ENCODE results near the gene CD300LG.
"Not testable (repeated sequence)": the region's sequence is repeated elsewhere in the genome, so short reads cannot be mapped to it uniquely, and the experiment has no call there.

Gene CD300LG

GRCh38 chr17:43868226-43868994, 21.4 kb downstream of the CD300LG start:
- Histone ChIP-seq H3K79me1 (ENCODE audit: low read depth, low read length) (no peaks in the 10 kb centered on the region), H3K27me3 (ENCODE audit: control insufficient read depth in 3 of 3, insufficient read depth in 3 of 3, low read depth in 1 of 3, low read length in 3 of 3) (peaks cover 0 to 8% (median 0%) of the 10 kb centered on the region in 3 experiments), H2BK120ac (ENCODE audit: low read depth, low read length) (no peak overlapping the region), H3K23ac (ENCODE audit: low read depth, low read length, poor library complexity) (no peak overlapping the region), H4K91ac (ENCODE audit: low read depth, low read length, poor library complexity) (no peak overlapping the region), H2BK12ac (ENCODE audit: low read length) (no peak overlapping the region), H3K4me3 (ENCODE audit: low read length in 2 of 2) (no peak overlapping the region), H3K9me3 (replicated peaks in 1 of 2; ENCODE audit: control insufficient read depth in 2 of 2, insufficient read depth in 1 of 2, low read depth in 1 of 2, low read length in 2 of 2) (peaks cover 2% of the 10 kb centered on the region in 2 donors), H3K14ac (ENCODE audit: low read length) (no peak overlapping the region), H2BK15ac (ENCODE audit: low read length) (no peak overlapping the region), H3K27ac (replicated peaks; ENCODE audit: low read length) (no peak overlapping the region), H2AK5ac (ENCODE audit: low read depth, low read length) (no peak overlapping the region), H3K18ac (ENCODE audit: low read length) (no peak overlapping the region), H3K4me1 (ENCODE audit: control insufficient read depth in 2 of 2, insufficient read depth in 1 of 2, low read depth in 1 of 2, low read length in 2 of 2) (peaks cover 0 to 12% of the 10 kb centered on the region in 2 donors), H3K4ac (ENCODE audit: low read length) (no peak overlapping the region), H2BK5ac (ENCODE audit: low read length) (no peak overlapping the region), H2AFZ (ENCODE audit: low read length) (no peak overlapping the region), H4K8ac (ENCODE audit: low read depth, low read length) (peak overlapping the region; percentile 65), H3K9ac (ENCODE audit: low read depth, low read length, poor library complexity) (no peak overlapping the region), H3K36me3 (replicated peaks in 1 of 2; ENCODE audit: control insufficient read depth in 2 of 2, insufficient read depth in 2 of 2, low read length in 2 of 2) (no peaks in the 10 kb centered on the region), H3K4me2 (ENCODE audit: insufficient read depth, low read length, poor library complexity, severe bottlenecking) (no peak overlapping the region)
- WGBS, 2 donors (ENCODE audit: extremely low coverage in 2 of 2, insufficient read length in 2 of 2, insufficient replicate concordance in 1 of 2), result no CpG with 5 or more reads among the region's 10 CpGs
- no peak for DNase-seq (ENCODE audit: low spot score)

DNA sequence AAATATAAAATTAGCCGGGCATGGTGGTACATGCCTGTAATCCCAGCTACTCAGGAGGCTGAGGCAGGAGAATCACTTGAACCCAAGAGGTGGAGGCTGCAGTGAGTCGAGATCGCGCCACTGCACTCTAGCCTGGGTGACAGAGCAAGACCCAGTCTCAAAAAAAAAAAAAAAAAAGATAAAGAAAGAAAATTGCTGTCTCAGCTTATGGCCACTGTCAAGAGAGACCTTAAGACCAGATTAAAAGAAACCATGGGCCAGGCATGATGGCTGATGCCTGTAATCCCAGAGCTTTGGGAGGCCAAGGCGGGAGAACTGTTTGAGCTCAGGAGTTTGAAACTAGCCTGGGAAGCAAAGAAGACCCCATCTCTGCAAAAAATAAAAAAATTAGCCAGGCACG, 22.1 kb downstream of the CD300LG start:
- H3K23ac ChIP-seq (ENCODE audit: low read depth, low read length, poor library complexity); H3K18ac ChIP-seq (ENCODE audit: low read length); H3K9me3 ChIP-seq (replicated peaks in 1 of 2; ENCODE audit: control insufficient read depth in 2 of 2, insufficient read depth in 1 of 2, low read depth in 1 of 2, low read length in 2 of 2); H2BK12ac ChIP-seq (ENCODE audit: low read length); H2AK5ac ChIP-seq (ENCODE audit: low read depth, low read length); H3K27ac ChIP-seq (replicated peaks; ENCODE audit: low read length); H3K14ac ChIP-seq (ENCODE audit: low read length); DNase-seq (ENCODE audit: low spot score); H3K36me3 ChIP-seq (replicated peaks in 1 of 2; ENCODE audit: control insufficient read depth in 2 of 2, insufficient read depth in 2 of 2, low read length in 2 of 2); H3K4me2 ChIP-seq (ENCODE audit: insufficient read depth, low read length, poor library complexity, severe bottlenecking); H2AFZ ChIP-seq (ENCODE audit: low read length); H3K27me3 ChIP-seq (ENCODE audit: control insufficient read depth in 3 of 3, insufficient read depth in 3 of 3, low read depth in 1 of 3, low read length in 3 of 3); H4K8ac ChIP-seq (ENCODE audit: low read depth, low read length); H4K91ac ChIP-seq (ENCODE audit: low read depth, low read length, poor library complexity); H2BK5ac ChIP-seq (ENCODE audit: low read length); H3K4me3 ChIP-seq (ENCODE audit: low read length in 2 of 2); H2BK120ac ChIP-seq (ENCODE audit: low read depth, low read length); H3K4ac ChIP-seq (ENCODE audit: low read length); H2BK15ac ChIP-seq (ENCODE audit: low read length); H3K9ac ChIP-seq (ENCODE audit: low read depth, low read length, poor library complexity); H3K79me1 ChIP-seq (ENCODE audit: low read depth, low read length): not testable (repeated sequence)
- WGBS, 2 donors (ENCODE audit: extremely low coverage in 2 of 2, insufficient read length in 2 of 2, insufficient replicate concordance in 1 of 2), result no CpG with 5 or more reads among the region's 6 CpGs
- H3K4me1 ChIP-seq (ENCODE audit: control insufficient read depth in 2 of 2, insufficient read depth in 1 of 2, low read depth in 1 of 2, low read length in 2 of 2), result peaks cover 0 to 12% of the 10 kb centered on the region in 2 donors

GRCh38 chr17:43871946-43872690, 25.1 kb downstream of the CD300LG start:
- peaks cover 0 to 3% of the 10 kb centered on the region in 2 donors for H3K36me3 ChIP-seq (replicated peaks in 1 of 2; ENCODE audit: control insufficient read depth in 2 of 2, insufficient read depth in 2 of 2, low read length in 2 of 2)
- no peak overlapping the region for H2AK5ac ChIP-seq (ENCODE audit: low read depth, low read length)
- no peak overlapping the region for H3K23ac ChIP-seq (ENCODE audit: low read depth, low read length, poor library complexity)
- no peak overlapping the region for H3K9ac ChIP-seq (ENCODE audit: low read depth, low read length, poor library complexity)
- H3K18ac ChIP-seq (ENCODE audit: low read length), result no peak overlapping the region
- H3K79me1 ChIP-seq (ENCODE audit: low read depth, low read length), result no peaks in the 10 kb centered on the region
- no peak overlapping the region for H2BK15ac ChIP-seq (ENCODE audit: low read length)
- peaks cover 0 to 4% of the 10 kb centered on the region in 2 donors for H3K4me1 ChIP-seq (ENCODE audit: control insufficient read depth in 2 of 2, insufficient read depth in 1 of 2, low read depth in 1 of 2, low read length in 2 of 2)
- H3K4me2 ChIP-seq (ENCODE audit: insufficient read depth, low read length, poor library complexity, severe bottlenecking), result no peak overlapping the region
- H2AFZ ChIP-seq (ENCODE audit: low read length), result peak overlapping the region; percentile 25
- H3K27me3 ChIP-seq (ENCODE audit: control insufficient read depth in 3 of 3, insufficient read depth in 3 of 3, low read depth in 1 of 3, low read length in 3 of 3), result peaks cover 0 to 3% (median 0%) of the 10 kb centered on the region in 3 experiments
- no peak overlapping the region for H3K14ac ChIP-seq (ENCODE audit: low read length)
- no peak overlapping the region for H2BK12ac ChIP-seq (ENCODE audit: low read length)
- no peak overlapping the region for H2BK5ac ChIP-seq (ENCODE audit: low read length)
- DNase-seq (ENCODE audit: low spot score), result no peak
- no peak overlapping the region for H3K4me3 ChIP-seq (ENCODE audit: low read length in 2 of 2)
- no peak overlapping the region for H4K91ac ChIP-seq (ENCODE audit: low read depth, low read length, poor library complexity)
- no peak overlapping the region for H4K8ac ChIP-seq (ENCODE audit: low read depth, low read length)
- H3K4ac ChIP-seq (ENCODE audit: low read length), result no peak overlapping the region
- H3K9me3 ChIP-seq (replicated peaks in 1 of 2; ENCODE audit: control insufficient read depth in 2 of 2, insufficient read depth in 1 of 2, low read depth in 1 of 2, low read length in 2 of 2), result peaks cover 2% of the 10 kb centered on the region in 2 donors
- H3K27ac ChIP-seq (replicated peaks; ENCODE audit: low read length), result no peak overlapping the region
- WGBS, 2 donors (ENCODE audit: extremely low coverage in 2 of 2, insufficient read length in 2 of 2, insufficient replicate concordance in 1 of 2), result no CpG with 5 or more reads among the region's 14 CpGs
- no peak overlapping the region for H2BK120ac ChIP-seq (ENCODE audit: low read depth, low read length)

DNA sequence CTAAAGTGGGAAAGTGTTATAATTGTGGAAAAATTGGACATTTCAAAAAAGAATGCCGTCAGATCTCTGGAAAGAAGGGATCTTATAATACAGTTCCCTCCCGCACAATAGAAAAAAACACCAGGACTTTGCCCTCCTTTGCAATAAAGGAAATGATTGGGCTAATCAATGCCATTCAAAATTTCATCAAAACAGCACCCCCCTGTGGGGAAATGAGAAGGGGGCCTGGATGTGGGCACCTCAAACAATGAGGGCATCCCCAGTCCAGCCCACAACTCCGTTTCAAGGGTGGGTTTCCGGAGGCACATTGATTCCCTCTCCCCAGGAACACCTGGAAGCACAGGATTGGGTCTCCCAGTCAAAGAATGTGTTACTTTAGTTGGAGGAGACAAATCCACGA, 26.1 kb downstream of the CD300LG start:
- Histone ChIP-seq H2BK5ac (ENCODE audit: low read length) (no peak overlapping the region), H3K27ac (replicated peaks; ENCODE audit: low read length) (no peak overlapping the region), H3K4ac (ENCODE audit: low read length) (no peak overlapping the region), H3K9me3 (replicated peaks in 1 of 2; ENCODE audit: control insufficient read depth in 2 of 2, insufficient read depth in 1 of 2, low read depth in 1 of 2, low read length in 2 of 2) (peaks cover 2% of the 10 kb centered on the region in 2 donors), H3K9ac (ENCODE audit: low read depth, low read length, poor library complexity) (no peak overlapping the region), H3K4me3 (ENCODE audit: low read length in 2 of 2) (no peak overlapping the region), H2AK5ac (ENCODE audit: low read depth, low read length) (no peak overlapping the region), H3K27me3 (ENCODE audit: control insufficient read depth in 3 of 3, insufficient read depth in 3 of 3, low read depth in 1 of 3, low read length in 3 of 3) (peaks cover 0 to 3% (median 0%) of the 10 kb centered on the region in 3 experiments), H3K23ac (ENCODE audit: low read depth, low read length, poor library complexity) (no peak overlapping the region), H2BK120ac (ENCODE audit: low read depth, low read length) (no peak overlapping the region), H3K4me2 (ENCODE audit: insufficient read depth, low read length, poor library complexity, severe bottlenecking) (no peak overlapping the region), H4K8ac (ENCODE audit: low read depth, low read length) (no peak overlapping the region), H2BK15ac (ENCODE audit: low read length) (no peak overlapping the region), H3K14ac (ENCODE audit: low read length) (no peak overlapping the region), H3K18ac (ENCODE audit: low read length) (no peak overlapping the region), H2AFZ (ENCODE audit: low read length) (no peak overlapping the region), H3K36me3 (replicated peaks in 1 of 2; ENCODE audit: control insufficient read depth in 2 of 2, insufficient read depth in 2 of 2, low read length in 2 of 2) (peaks cover 0 to 3% of the 10 kb centered on the region in 2 donors), H4K91ac (ENCODE audit: low read depth, low read length, poor library complexity) (no peak overlapping the region), H3K4me1 (ENCODE audit: control insufficient read depth in 2 of 2, insufficient read depth in 1 of 2, low read depth in 1 of 2, low read length in 2 of 2) (peaks cover 0 to 4% of the 10 kb centered on the region in 2 donors), H3K79me1 (ENCODE audit: low read depth, low read length) (no peaks in the 10 kb centered on the region), H2BK12ac (ENCODE audit: low read length) (no peak overlapping the region)
- no peak for DNase-seq (ENCODE audit: low spot score)
- no CpG with 5 or more reads among the region's 5 CpGs for WGBS, 2 donors (ENCODE audit: extremely low coverage in 2 of 2, insufficient read length in 2 of 2, insufficient replicate concordance in 1 of 2)
